Thyroid gland (tissue), 4 donors: ENCODE measurements around the gene CCT7. TPM values are rescaled to one million over a fixed set of nuclear protein-coding genes. Genes with fewer than 3 reads are reported as not detected.
A peak's percentile ranks its signal among the peaks of the same experiment; 100 is the strongest.

Source experiments
- DNase-seq, 2 donors: peaks; one replicate each; pipeline ENCODE4 v3.0.0-alpha.2; 2019
- H3K27ac ChIP-seq, 3 donors: fragments of 200-600 bp; sonication (generic); 1 replicate in 2 of 3; 2 replicates in 1 of 3; pipeline ENCODE4 v1.5.1; 2016 to 2019; ENCODE audit warnings: mild to moderate bottlenecking in 1 of 3, moderate library complexity in 1 of 3
- H3K27me3 ChIP-seq: fragments of 200-600 bp; sonication (generic); one replicate; pipeline ENCODE4 v1.5.1; 2019
- H3K36me3 ChIP-seq, 2 donors: fragments of 200-600 bp; sonication (generic); one replicate each; pipeline ENCODE4 v1.5.1; 2016 to 2019
- H3K4me1 ChIP-seq, 2 donors: fragments of 200-600 bp; sonication (generic); one replicate each; pipeline ENCODE4 v1.5.1; 2017 to 2019
- H3K4me3 ChIP-seq, 3 donors: fragments of 200-600 bp; sonication (generic); replicated peaks in 1 of 3; 1 replicate in 2 of 3; 2 replicates in 1 of 3; pipeline ENCODE4 v1.5.1; 2016; ENCODE audit warnings: mild to moderate bottlenecking in 1 of 3
- H3K9me3 ChIP-seq: fragments of 200-600 bp; sonication (generic); one replicate; pipeline ENCODE4 v1.5.1; 2017
- CTCF ChIP-seq, 6 experiments: fragments of 200-600 bp in 3 of 6; fragments of 450-650 bp in 3 of 6; sonication (generic) in 3 of 6; IDR thresholded peaks; one replicate each; pipeline ENCODE4 v1.5.1; 2016 to 2019; ENCODE audit warnings: antibody characterized with exemption in 6 of 6, mild to moderate bottlenecking in 2 of 6, inconsistent platforms in 1 of 6, moderate library complexity in 1 of 6
- POLR2A ChIP-seq, 2 donors: fragments of 450-650 bp; IDR thresholded peaks; one replicate each; pipeline ENCODE4 v1.6.1; 2017; ENCODE audit warnings: antibody characterized with exemption in 2 of 2, mild to moderate bottlenecking in 2 of 2, moderate library complexity in 1 of 2
- WGBS, 2 donors: methylation state at CpG; one replicate each; pipeline ENCODE4 v1.1.5; 2017; 5-methylcytosine and 5-hydroxymethylcytosine counted together
- intact Hi-C: fragments of 100-400 bp; cut with DNase I; formaldehyde crosslinking; loops from one replicate; pipeline ENCODE4 v1.15.1; 2023
- total RNA-seq, 4 donors: library from RNA; depleted of rRNA; stranded (reverse); fragments of >200 nt; gene quantifications; one replicate each; pipeline ENCODE4 v1.2.3, GENCODE V29; 2016

CCT7 gene
- total RNA-seq, 4 donors from 2014 or later: 160 to 205 (median 189) TPM

GRCh38 chr2:73233154-73233931, 765 bp upstream of the CCT7 start, which contains the start of gene PRADC1:
PRADC1 (minus strand) TSS chr2:73233239; CDS start chr2:73233160, 79 bp downstream.
- TF ChIP-seq CTCF (IDR thresholded peaks at IDR 0.05): no peak
- TF ChIP-seq POLR2A (IDR thresholded peaks at IDR 0.05): peak in 1 of 2 donors; percentile 79
- 0% methylated on average over 11 to 38 of the region's 67 CpGs for WGBS, 2 donors
- H3K9me3 ChIP-seq: no peaks in the 10 kb centered on the region
- peaks cover 12 to 13% of the 10 kb centered on the region in 2 donors for H3K4me1 ChIP-seq
- H3K27me3 ChIP-seq: no peaks in the 10 kb centered on the region
- peak within 1 kb of the TSS; percentile 69 to 91 (median 75) for H3K4me3 ChIP-seq
- peak; percentile 100 for DNase-seq
- H3K36me3 ChIP-seq: peaks cover 0 to 5% of the 10 kb centered on the region in 2 donors
- H3K27ac ChIP-seq: peak within 1 kb of the TSS; percentile 83 to 99 (median 89)
- intact Hi-C loops: loop anchor here (10.0 kb wide), 1 partner anchor 159 kb away; the partner anchor contains the start of gene SFXN5

- WGBS, 2 donors: 68 to 75% methylated on average over 11 of the region's 11 CpGs
- Histone ChIP-seq H3K4me1 (peaks cover 12 to 13% of the 10 kb centered on the region in 2 donors), H3K27me3 (no peaks in the 10 kb centered on the region), H3K27ac (peak overlapping the region in 1 of 3 donors; percentile 99), H3K4me3 (peak overlapping the region in 1 of 3 donors; percentile 69), H3K9me3 (no peaks in the 10 kb centered on the region), H3K36me3 (peaks cover 0 to 11% of the 10 kb centered on the region in 2 donors)
- intact Hi-C loops: loop anchor here (10.0 kb wide), 1 partner anchor 161 kb away; the partner anchor contains the start of gene SFXN5
- TF ChIP-seq POLR2A (IDR thresholded peaks at IDR 0.05): no peak
- TF ChIP-seq CTCF (IDR thresholded peaks at IDR 0.05): no peak
- DNase-seq: no peak
Observed at GRCh38 chr2:73235315-73236028, 1.4 kb downstream of the CCT7 start.

- DNase-seq: no peak
- Histone ChIP-seq H3K4me1 (peaks cover 12 to 13% of the 10 kb centered on the region in 2 donors), H3K27ac (no peak overlapping the region), H3K36me3 (peaks cover 0 to 13% of the 10 kb centered on the region in 2 donors), H3K4me3 (no peak overlapping the region), H3K27me3 (no peaks in the 10 kb centered on the region), H3K9me3 (no peaks in the 10 kb centered on the region)
- TF ChIP-seq POLR2A (IDR thresholded peaks at IDR 0.05): no peak
- TF ChIP-seq CTCF (IDR thresholded peaks at IDR 0.05): no peak
- intact Hi-C loops: loop anchor here (10.0 kb wide), 1 partner anchor 162 kb away; the partner anchor contains the start of gene SFXN5
- WGBS, 2 donors: 73 to 75% methylated on average over 1 of the region's 1 CpG
Observed at GRCh38 chr2:73237168-73237567, 3.1 kb downstream of the CCT7 start.

GRCh38 chr2:73238149-73238548, 4.0 kb downstream of the CCT7 start:
- peaks cover 8 to 10% of the 10 kb centered on the region in 2 donors for H3K4me1 ChIP-seq
- intact Hi-C loops: loop anchor here (10.0 kb wide), 1 partner anchor 163 kb away; the partner anchor contains the start of gene SFXN5

More at GRCh38 chr2:73238149-73238548, 4.0 kb downstream of the CCT7 start:
- no peak for DNase-seq
- no peaks in the 10 kb centered on the region for H3K27me3 ChIP-seq
- no peaks in the 10 kb centered on the region for H3K9me3 ChIP-seq
- 77 to 83% methylated on average over 3 of the region's 3 CpGs for WGBS, 2 donors
- no peak overlapping the region for H3K4me3 ChIP-seq
- no peak for TF ChIP-seq CTCF (IDR thresholded peaks at IDR 0.05)
- TF ChIP-seq POLR2A (IDR thresholded peaks at IDR 0.05): no peak
- no peak overlapping the region for H3K27ac ChIP-seq
- H3K36me3 ChIP-seq: peaks cover 5 to 21% of the 10 kb centered on the region in 2 donors
